Measurements from ENCODE around the gene CBLC.

Gene CBLC

GRCh38 chr19:44796701-44797115 lies 19.0 kb downstream of the CBLC start:
- in situ Hi-C loops (cut with MboI; ENCODE audit: low sequenced_read_pairs): no loop called here

DNA sequence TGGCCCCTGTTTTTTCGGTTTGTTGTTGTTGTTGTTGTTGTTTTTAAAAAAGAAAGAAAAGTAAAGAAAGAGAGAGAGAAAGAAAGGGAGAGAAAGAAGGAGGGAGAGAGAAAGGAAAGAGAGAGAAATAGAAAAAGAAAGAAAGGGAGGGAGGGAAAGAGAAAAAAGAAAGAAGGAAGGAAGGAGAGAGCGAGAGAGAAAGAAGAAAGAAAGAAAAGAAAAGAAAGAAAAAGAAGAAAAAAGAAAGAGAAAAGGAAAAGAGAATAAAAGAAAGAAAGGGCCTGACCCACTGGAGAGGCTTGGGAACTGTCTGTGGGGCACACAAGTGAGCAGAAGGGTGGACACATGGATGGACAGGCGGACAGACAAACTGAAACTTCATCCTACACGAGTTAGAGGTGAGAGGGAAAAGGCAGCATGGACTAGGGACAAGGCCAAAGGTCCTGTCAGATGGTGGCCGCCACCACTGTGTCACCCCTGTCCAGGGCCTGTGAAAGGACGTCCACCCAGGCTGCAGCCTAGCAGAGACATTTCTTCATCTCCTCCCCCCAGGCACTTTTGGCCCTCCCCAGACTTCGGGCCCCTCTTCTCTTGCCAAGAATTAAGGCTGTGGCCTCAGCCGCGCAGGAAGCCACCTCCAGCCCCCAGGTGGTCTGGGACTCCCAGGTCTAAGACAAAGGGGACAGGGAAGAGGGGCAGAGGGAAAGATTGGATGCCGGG lies 22.1 kb downstream of the CBLC start:
- in situ Hi-C loops (cut with MboI; ENCODE audit: low sequenced_read_pairs): no loop called here

GRCh38 chr19:44800461-44800860 lies 22.8 kb downstream of the CBLC start:
- in situ Hi-C loops (cut with MboI; ENCODE audit: low sequenced_read_pairs): no loop called here

DNA sequence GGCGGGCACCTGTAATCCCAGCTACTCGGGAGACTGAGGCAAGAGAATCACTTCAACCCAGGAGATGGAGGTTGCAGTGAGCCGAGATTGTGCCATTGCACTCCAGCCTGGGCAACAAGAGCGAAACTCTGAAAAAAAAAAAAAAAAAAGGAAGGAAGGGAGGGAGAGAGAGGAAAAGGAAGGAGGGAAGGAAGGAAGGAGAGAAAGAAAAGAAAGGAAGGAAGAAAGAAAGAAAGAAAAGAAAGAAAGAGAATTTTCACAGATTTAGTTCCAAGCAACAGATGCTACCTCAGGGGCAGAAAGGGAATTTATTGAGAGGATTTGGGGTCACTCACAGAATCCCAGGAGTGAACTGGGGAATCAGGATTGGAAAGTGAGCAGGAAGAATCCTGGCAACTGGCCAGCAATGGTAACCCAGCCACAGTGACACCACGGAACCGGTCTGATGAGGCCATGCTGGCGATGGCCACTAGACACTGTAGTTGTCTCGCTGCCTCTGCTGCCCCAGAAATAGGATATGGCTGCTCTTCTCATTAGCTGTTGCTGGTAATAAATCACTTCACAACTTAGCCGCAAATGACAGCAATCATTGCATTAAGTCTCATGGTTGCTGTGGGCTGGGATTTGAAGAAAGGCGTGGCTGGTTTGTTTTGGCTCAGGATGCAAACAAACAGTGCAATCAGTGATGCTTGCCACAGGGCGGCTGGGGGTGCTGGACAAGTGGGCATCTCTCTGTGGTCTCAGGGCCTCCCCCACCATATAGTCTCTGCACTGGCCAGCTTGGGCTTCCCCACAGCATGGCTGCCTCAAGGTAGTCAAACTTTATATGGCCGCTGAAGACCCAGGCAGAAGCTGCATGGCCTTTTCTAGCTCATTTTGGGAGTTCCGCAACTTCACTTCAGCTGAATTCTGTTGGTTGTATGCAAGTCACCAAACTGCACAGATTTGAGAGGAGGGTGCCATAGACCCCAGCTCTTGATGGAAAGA lies 26.0 kb downstream of the CBLC start:
- in situ Hi-C loops (cut with MboI; ENCODE audit: low sequenced_read_pairs): no loop called here

GRCh38 chr19:44806291-44806690 lies 28.6 kb downstream of the CBLC start:
- in situ Hi-C loops (cut with MboI; ENCODE audit: low sequenced_read_pairs): no loop called here

DNA sequence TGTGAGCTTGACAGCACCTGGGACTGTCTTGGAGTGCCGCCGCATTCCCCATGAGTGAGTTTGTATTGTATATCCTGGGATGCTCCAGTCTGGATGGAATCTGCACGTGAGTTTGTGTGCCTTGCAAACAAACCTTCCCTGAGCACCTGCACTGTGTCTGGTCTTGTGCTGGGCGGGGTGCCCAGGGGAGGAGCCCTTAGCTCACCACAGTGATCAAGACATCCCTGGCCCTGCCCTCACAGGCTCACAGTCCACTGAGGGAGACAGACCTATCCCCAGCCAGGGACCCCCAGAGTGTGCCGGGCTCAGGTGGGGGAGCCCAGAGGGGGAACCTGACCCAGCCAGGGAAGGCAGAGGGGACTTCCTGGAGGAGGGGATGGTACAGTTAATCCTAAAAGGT lies 29.5 kb downstream of the CBLC start:
- in situ Hi-C loops (cut with MboI; ENCODE audit: low sequenced_read_pairs): no loop called here

GRCh38 chr19:44807652-44808462 lies 30.2 kb downstream of the CBLC start:
- in situ Hi-C loops (cut with MboI; ENCODE audit: low sequenced_read_pairs): no loop called here

DNA sequence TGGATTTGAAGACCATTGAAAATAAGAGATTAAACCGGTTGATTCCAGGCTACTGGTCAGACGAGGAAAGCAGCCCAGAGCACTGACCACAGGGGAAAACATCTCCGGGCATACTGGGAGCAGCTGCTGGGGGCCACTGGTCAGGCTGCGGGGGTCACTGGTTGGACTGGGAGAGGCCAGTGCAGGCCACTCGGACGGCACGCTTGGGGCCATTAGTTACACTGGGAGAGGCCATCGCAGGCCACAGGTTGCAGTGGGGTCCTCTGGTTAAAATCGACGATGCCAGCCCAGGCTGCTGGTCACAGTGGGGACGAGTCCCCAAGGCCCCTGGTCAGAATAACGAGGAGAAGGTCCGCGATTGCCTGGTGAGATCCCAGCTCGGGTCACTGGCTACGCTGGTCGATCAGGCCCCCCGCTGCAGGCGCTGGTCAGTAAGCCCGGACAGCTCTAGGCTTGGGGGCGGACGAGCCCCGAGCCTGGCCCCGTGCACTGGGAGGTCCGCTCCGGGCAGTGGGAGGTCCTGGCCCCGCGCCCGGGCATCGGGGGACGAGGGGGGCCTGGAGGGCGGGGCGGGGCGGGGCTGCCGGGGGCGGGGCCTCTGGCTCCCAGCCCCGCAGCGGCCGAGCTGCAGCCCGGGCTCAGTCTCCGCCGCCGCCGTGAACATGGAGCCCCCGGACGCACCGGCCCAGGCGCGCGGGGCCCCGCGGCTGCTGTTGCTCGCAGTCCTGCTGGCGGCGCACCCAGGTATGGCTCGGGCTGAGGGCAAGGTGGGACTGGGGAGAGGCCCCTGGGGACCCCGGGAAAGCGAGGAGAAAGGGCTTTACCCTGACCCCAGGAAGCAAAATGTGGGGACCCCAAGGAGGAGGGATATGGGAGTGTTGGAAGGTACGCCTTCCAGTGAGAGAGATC lies 31.0 kb downstream of the CBLC start, which contains the start of gene BCAM:
Gene BCAM, plus strand, starts transcription at position 641 of the 909 bp plus-strand sequence. Its CDS starts 22 bp downstream, at position 663.
- in situ Hi-C loops (cut with MboI; ENCODE audit: low sequenced_read_pairs): no loop called here

GRCh38 chr19:44809577-44810233 lies 32.0 kb downstream of the CBLC start:
- in situ Hi-C loops (cut with MboI; ENCODE audit: low sequenced_read_pairs): no loop called here

GRCh38 chr19:44810234-44811121 lies 32.8 kb downstream of the CBLC start:
- in situ Hi-C loops (cut with MboI; ENCODE audit: low sequenced_read_pairs): no loop called here

DNA sequence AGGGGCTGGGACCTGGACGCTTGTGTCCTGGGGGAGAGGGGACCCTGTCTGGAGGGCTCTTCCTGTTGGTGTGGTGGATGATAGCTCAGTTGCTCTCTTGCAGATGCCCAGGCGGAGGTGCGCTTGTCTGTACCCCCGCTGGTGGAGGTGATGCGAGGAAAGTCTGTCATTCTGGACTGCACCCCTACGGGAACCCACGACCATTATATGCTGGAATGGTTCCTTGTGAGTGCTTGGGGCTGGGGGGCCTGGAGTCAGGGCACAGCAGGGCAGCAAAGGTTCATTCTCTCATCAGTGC lies 33.4 kb downstream of the CBLC start:
- in situ Hi-C loops (cut with MboI; ENCODE audit: low sequenced_read_pairs): no loop called here

DNA sequence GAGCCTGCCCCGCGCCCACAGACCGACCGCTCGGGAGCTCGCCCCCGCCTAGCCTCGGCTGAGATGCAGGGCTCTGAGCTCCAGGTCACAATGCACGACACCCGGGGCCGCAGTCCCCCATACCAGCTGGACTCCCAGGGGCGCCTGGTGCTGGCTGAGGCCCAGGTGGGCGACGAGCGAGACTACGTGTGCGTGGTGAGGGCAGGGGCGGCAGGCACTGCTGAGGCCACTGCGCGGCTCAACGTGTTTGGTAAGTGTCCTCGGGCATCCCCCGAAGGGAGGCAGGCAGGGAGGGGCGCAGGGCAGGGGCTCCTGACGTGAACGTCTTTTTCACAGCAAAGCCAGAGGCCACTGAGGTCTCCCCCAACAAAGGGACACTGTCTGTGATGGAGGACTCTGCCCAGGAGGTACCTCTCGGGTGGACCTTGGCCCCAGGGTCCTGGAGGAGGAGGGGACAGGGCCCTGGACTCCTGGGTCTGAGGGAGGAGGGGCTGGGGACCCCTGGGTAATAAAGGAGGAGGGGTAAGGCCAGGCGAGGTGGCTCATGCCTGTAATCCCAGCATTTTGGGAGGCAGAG lies 34.5 kb downstream of the CBLC start:
- in situ Hi-C loops (cut with MboI; ENCODE audit: low sequenced_read_pairs): no loop called here

DNA sequence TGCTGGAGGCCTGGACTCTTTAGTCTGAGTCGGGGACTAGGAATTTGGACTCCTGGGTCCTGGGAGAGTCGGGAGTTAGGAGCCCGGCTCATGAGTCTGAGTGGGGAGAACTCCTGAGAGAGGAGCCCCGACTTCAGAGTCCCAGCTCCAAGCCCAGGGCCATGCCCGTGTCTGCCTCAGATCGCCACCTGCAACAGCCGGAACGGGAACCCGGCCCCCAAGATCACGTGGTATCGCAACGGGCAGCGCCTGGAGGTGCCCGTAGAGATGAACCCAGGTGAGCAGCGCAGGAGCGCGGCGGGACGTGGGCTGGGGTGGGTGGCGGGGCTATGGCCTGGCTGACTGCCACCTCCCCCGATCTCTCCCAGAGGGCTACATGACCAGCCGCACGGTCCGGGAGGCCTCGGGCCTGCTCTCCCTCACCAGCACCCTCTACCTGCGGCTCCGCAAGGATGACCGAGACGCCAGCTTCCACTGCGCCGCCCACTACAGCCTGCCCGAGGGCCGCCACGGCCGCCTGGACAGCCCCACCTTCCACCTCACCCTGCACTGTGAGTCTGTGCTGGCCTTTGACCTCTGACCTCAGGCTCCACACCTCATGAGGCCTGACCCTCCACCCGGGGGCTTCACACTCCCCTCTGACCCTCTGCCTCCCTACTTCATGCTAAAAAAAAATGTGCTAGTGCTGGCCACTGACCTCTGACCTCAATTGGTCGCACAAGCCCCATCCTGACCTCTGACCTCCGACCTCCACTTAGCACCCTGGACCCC lies 35.6 kb downstream of the CBLC start:
- in situ Hi-C loops (cut with MboI; ENCODE audit: low sequenced_read_pairs): no loop called here

GRCh38 chr19:44813841-44814470 lies 36.3 kb downstream of the CBLC start:
- in situ Hi-C loops (cut with MboI; ENCODE audit: low sequenced_read_pairs): no loop called here

DNA sequence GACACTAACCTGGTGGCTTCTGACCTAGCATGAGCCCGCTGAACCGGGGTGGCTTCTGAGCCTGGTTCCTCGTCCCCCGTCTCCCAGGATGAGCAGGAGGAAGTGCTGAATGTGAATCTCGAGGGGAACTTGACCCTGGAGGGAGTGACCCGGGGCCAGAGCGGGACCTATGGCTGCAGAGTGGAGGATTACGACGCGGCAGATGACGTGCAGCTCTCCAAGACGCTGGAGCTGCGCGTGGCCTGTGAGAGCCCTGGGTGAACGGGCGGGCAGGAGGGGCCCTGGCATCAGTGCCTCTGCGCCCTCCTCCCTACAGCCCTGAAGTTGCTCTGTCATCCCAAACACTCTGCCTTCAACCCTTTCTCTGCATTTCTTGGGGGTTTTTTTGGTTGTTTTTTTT lies 36.8 kb downstream of the CBLC start:
- in situ Hi-C loops (cut with MboI; ENCODE audit: low sequenced_read_pairs): no loop called here

DNA sequence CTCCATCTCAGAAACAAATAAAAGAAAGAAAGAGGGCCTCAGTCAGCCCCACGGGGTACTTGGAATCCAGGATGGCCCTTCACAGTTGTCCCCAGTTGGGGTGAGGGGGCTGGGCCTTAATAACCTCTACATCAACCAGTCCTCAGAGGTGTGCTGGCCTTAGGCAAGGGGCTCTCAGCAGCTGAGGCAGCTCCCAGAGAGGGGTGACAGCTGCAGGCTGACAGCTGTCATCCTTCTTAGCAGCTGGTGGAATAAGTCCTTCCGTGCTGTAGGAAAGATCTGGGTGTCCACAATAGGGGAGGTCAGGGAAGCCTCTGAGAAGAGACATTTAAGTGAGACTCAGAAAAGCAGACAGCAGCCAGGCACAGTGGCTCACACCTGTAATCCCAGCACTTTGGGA lies 38.6 kb downstream of the CBLC start:
- in situ Hi-C loops (cut with MboI; ENCODE audit: low sequenced_read_pairs): no loop called here
